A549 (cell line): ENCODE measurements around the gene STEAP1B. TPM values are rescaled to one million over a fixed set of nuclear protein-coding genes. Genes with fewer than 3 reads are reported as not detected.

ENCODE experiments used
- ATAC-seq, 2 experiments: fragments of 200-7000 bp in 1 of 2; fragments of >200 bp in 1 of 2; cut with Nextera tagmentation in 1 of 2; cut with Tn5 transposase in 1 of 2; 3 replicates each; pipeline versions ENCODE4 v1.8.0 to v1.9.1; 2018 to 2020; ENCODE audit warnings: mild to moderate bottlenecking in 1 of 2, moderate library complexity in 1 of 2
- CTCF ChIA-PET: fragments of 300-600 bp; sonication (Branson Sonifier 250); formaldehyde crosslinking; extraction: SDS; loops from one replicate; lab custom pipeline; 2021; ENCODE audit warnings: antibody characterized with exemption, inconsistent platforms; lab: Yijun Ruan, JAX
- POLR2A ChIA-PET: fragments of 350-600 bp; formaldehyde crosslinking; extraction: SDS; loops from one replicate; lab custom pipeline; 2021; ENCODE audit warnings: antibody characterized with exemption, inconsistent platforms; lab: Yijun Ruan, JAX
- DNase-seq, 2 experiments: peaks; one replicate each; pipeline versions ENCODE4 v3.0.0 to v3.0.0-alpha.2; 2011 to 2016; ENCODE audit warnings: low read depth in 1 of 2, low spot score in 1 of 2
- FAIRE-seq: peaks from 2 replicates; lab custom pipeline; 2011; peaks lifted over from hg19 to GRCh38; lab: Jason Lieb, UNC
- H3K27ac ChIP-seq, 2 experiments: fragments of >200 bp; sonication (Bioruptor Twin); formaldehyde crosslinking; 3 replicates each; pipeline ENCODE4 v1.5.1; 2016 to 2017
- H3K4me1 ChIP-seq: fragments of >200 bp; sonication (Bioruptor Twin); formaldehyde crosslinking; 3 replicates; pipeline ENCODE4 v1.6.1; 2016
- H3K4me2 ChIP-seq: fragments of >200 bp; sonication (Bioruptor Twin); formaldehyde crosslinking; 3 replicates; pipeline ENCODE4 v1.6.1; 2016
- H3K4me3 ChIP-seq: fragments of >200 bp; sonication (Bioruptor Twin); formaldehyde crosslinking; 3 replicates; pipeline ENCODE4 v1.5.1; 2016
- H3K9me3 ChIP-seq: fragments of >200 bp; sonication (Bioruptor Twin); formaldehyde crosslinking; 3 replicates; pipeline ENCODE4 v1.6.1; 2016
- ATOH8 ChIP-seq: fragments of 250-450 bp; sonication (Bioruptor Pico); IDR thresholded peaks from 2 replicates; pipeline ENCODE4 v1.5.0; 2020; ENCODE audit warnings: low read depth, mild to moderate bottlenecking, moderate library complexity
- CEBPB ChIP-seq, 2 experiments: fragments of >200 bp in 1 of 2; sonication (Bioruptor Twin) in 1 of 2; formaldehyde crosslinking in 1 of 2; IDR thresholded peaks; 2 replicates each; pipeline ENCODE4 v1.6.1; 2012 to 2016
- CHD2 ChIP-seq: fragments of 150-350 bp; IDR thresholded peaks from 2 replicates; pipeline ENCODE4 v1.6.1; 2014; ENCODE audit warnings: low read length; ENCODE audit not compliant: partially characterized antibody
- CTCF ChIP-seq: fragments of >200 bp; sonication (Bioruptor Twin); formaldehyde crosslinking; IDR thresholded peaks from 3 replicates; pipeline ENCODE4 v1.5.1; 2016
- EHMT2 ChIP-seq: fragments of 200-600 bp; sonication (generic); IDR thresholded peaks from 2 replicates; pipeline ENCODE4 v1.6.1; 2016; ENCODE audit warnings: antibody characterized with exemption, low read depth, mild to moderate bottlenecking, moderate library complexity
- FOSL2 ChIP-seq, 2 experiments: fragments of 450-650 bp in 1 of 2; fragments of >200 bp in 1 of 2; sonication (Bioruptor Twin) in 1 of 2; formaldehyde crosslinking; IDR thresholded peaks; 2 replicates each; pipeline versions ENCODE4 v1.5.0 to v1.6.1; 2016 to 2020; ENCODE audit warnings: mild to moderate bottlenecking in 1 of 2, moderate library complexity in 1 of 2
- HDAC2 ChIP-seq: fragments of 200-600 bp; sonication (generic); IDR thresholded peaks from 2 replicates; pipeline ENCODE4 v1.6.1; 2016
- HOXB13 ChIP-seq: fragments of 250-450 bp; sonication (Bioruptor Pico); IDR thresholded peaks from 2 replicates; pipeline ENCODE4 v1.5.0; 2020; ENCODE audit warnings: low read depth, mild to moderate bottlenecking, moderate library complexity
- HOXB5 ChIP-seq: fragments of 250-450 bp; sonication (Bioruptor Pico); IDR thresholded peaks from 2 replicates; pipeline ENCODE4 v1.5.0; 2020; ENCODE audit warnings: mild to moderate bottlenecking, moderate library complexity
- MYC ChIP-seq: IDR thresholded peaks from 2 replicates; pipeline ENCODE4 v1.6.1; 2012; ENCODE audit warnings: mild to moderate bottlenecking, inconsistent platforms, low read length, improper control_type of control experiment, borderline replicate concordance
- NPAS2 ChIP-seq: fragments of 250-450 bp; sonication (Bioruptor Pico); IDR thresholded peaks from 2 replicates; pipeline ENCODE4 v1.8.0; 2022; ENCODE audit warnings: mild to moderate bottlenecking, moderate library complexity, borderline replicate concordance
- POLR2A ChIP-seq: IDR thresholded peaks from 2 replicates; pipeline ENCODE4 v1.6.1; 2012; ENCODE audit warnings: mild to moderate bottlenecking, low read length
- RARB ChIP-seq: fragments of 250-450 bp; sonication (Bioruptor Pico); IDR thresholded peaks from 2 replicates; pipeline ENCODE4 v1.8.0; 2021; ENCODE audit warnings: mild to moderate bottlenecking, moderate library complexity
- RCOR1 ChIP-seq: fragments of 150-350 bp; IDR thresholded peaks from 2 replicates; pipeline ENCODE4 v1.6.1; 2014; ENCODE audit warnings: antibody characterized with exemption, low read length, low read depth
- RNF2 ChIP-seq: fragments of 200-600 bp; sonication (generic); IDR thresholded peaks from 2 replicates; pipeline ENCODE4 v1.6.1; 2016; ENCODE audit warnings: low read depth, mild to moderate bottlenecking, antibody characterized with exemption, moderate library complexity, borderline replicate concordance
- ZC3H11A ChIP-seq: fragments of 450-650 bp; IDR thresholded peaks from 2 replicates; pipeline ENCODE4 v1.6.1; 2014; ENCODE audit warnings: antibody characterized with exemption, mild to moderate bottlenecking
- ZNF302 ChIP-seq: fragments of 250-450 bp; sonication (Bioruptor Pico); IDR thresholded peaks from 2 replicates; pipeline ENCODE4 v1.9.0; 2021; ENCODE audit warnings: inconsistent platforms, mild to moderate bottlenecking, moderate library complexity
- ZSCAN20 ChIP-seq: fragments of 250-450 bp; sonication (Bioruptor Pico); IDR thresholded peaks from 2 replicates; pipeline ENCODE4 v1.8.0; 2022; ENCODE audit warnings: mild to moderate bottlenecking, moderate library complexity
- whole genome bisulfite sequencing: methylation state at CpG from one replicate; pipeline ENCODE4 v1.1.6; 2017; ENCODE audit errors: missing lambda C conversion rate; 5-methylcytosine and 5-hydroxymethylcytosine counted together
- polyA plus RNA-seq, 4 experiments: library from polyadenylated mRNA; depleted of rRNA in 3 of 4; stranded (reverse); fragments of >200 nt; fragmentation: RNase III in 1 of 4; extraction: RNeasy Plus Mini Kit Qiagen cat#74134 plus additional on column Dnase treatment in 1 of 4; gene quantifications; 2 replicates in 3 of 4; 3 replicates in 1 of 4; pipeline ENCODE4 v1.2.3, GENCODE V29; 2011 to 2017
- TF ChIP-seq, protein P1 (sequence below): fragments of 200-600 bp; sonication (generic); IDR thresholded peaks from 2 replicates; pipeline ENCODE4 v1.6.1; 2016; ENCODE audit warnings: antibody characterized with exemption, mild to moderate bottlenecking, moderate library complexity

Gene STEAP1B
- polyA plus RNA-seq, 2 of the 4 experiments (the other 2 are of a cell fraction), result 0.08 to 0.22 TPM

- Histone ChIP-seq H3K27ac (no peak overlapping the region), H3K4me3 (no peak overlapping the region), H3K4me2 (no peak overlapping the region), H3K4me1 (no peaks in the 10 kb centered on the region), H3K9me3 (no peaks in the 10 kb centered on the region)
- TF ChIP-seq ZC3H11A (no peak), EHMT2 (no peak), MYC (no peak), ZSCAN20 (CRISPR knock-in tag) (no peak)
- no peak for FAIRE-seq
- ChIA-PET CTCF (no interaction called here), POLR2A (no interaction called here)
- no peak for ATAC-seq
- WGBS, result 28% methylated on average over 2 of the region's 2 CpGs
- no peak for DNase-seq
These were observed 122.3 kb downstream of the STEAP1B start for GRCh38 chr7:22377703-22378102.

DNA sequence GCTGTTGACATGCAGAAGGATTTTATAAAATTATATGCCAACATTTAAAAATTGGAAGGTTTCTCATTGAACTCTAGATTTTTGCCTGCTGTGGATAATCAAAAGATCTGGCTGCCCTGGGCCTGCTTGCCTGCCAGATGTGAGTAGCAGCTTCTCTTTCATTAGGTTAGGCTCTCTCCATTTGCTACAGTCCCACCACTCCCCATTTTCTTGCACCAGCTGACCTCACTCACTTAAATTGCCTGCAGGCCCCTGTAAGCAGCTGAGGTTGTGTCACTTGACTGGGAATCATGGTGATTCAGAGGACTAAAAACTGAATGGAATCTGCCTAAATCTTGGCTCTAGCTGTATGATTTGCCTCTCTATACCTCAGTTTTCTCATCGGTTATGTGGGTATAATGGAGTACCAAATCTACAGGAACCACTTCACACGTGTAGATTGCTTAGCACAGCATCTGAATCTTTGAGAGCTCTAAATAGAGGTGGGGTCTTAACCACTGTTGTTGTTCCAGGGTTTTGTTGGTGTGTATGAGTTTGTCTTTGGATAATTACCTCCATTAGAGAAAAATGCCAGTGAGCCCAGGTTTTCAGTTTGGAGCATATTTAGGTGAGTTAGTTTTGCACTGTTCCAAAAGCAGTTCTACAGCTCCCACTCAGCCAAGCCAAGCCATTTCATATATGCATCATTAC lies 124.5 kb downstream of the STEAP1B start:
- TF ChIP-seq HOXB5 (CRISPR knock-in tag) (no peak), RNF2 (no peak), HDAC2 (no peak), ZNF302 (CRISPR knock-in tag) (no peak), ATOH8 (CRISPR knock-in tag) (no peak), CEBPB (IDR thresholded peaks at IDR 0.05) (no peak), NPAS2 (CRISPR knock-in tag) (no peak), CHD2 (no peak), RCOR1 (no peak), POLR2A (no peak), FOSL2 (IDR thresholded peaks at IDR 0.05) (no peak), FOSL2 (CRISPR knock-in tag; IDR thresholded peaks at IDR 0.05) (no peak), RARB (CRISPR knock-in tag) (no peak), CTCF (no peak), HOXB13 (no peak)
- TF ChIP-seq, protein P1, sequence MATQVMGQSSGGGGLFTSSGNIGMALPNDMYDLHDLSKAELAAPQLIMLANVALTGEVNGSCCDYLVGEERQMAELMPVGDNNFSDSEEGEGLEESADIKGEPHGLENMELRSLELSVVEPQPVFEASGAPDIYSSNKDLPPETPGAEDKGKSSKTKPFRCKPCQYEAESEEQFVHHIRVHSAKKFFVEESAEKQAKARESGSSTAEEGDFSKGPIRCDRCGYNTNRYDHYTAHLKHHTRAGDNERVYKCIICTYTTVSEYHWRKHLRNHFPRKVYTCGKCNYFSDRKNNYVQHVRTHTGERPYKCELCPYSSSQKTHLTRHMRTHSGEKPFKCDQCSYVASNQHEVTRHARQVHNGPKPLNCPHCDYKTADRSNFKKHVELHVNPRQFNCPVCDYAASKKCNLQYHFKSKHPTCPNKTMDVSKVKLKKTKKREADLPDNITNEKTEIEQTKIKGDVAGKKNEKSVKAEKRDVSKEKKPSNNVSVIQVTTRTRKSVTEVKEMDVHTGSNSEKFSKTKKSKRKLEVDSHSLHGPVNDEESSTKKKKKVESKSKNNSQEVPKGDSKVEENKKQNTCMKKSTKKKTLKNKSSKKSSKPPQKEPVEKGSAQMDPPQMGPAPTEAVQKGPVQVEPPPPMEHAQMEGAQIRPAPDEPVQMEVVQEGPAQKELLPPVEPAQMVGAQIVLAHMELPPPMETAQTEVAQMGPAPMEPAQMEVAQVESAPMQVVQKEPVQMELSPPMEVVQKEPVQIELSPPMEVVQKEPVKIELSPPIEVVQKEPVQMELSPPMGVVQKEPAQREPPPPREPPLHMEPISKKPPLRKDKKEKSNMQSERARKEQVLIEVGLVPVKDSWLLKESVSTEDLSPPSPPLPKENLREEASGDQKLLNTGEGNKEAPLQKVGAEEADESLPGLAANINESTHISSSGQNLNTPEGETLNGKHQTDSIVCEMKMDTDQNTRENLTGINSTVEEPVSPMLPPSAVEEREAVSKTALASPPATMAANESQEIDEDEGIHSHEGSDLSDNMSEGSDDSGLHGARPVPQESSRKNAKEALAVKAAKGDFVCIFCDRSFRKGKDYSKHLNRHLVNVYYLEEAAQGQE, result no peak
- DNase-seq (no peak), ATAC-seq (no peak), FAIRE-seq (no peak)
- no peaks in the 10 kb centered on the region for H3K9me3 ChIP-seq
- no peak overlapping the region for H3K4me2 ChIP-seq
- WGBS, result 33% methylated on average over 2 of the region's 2 CpGs
- no peak overlapping the region for H3K4me3 ChIP-seq
- no peak overlapping the region for H3K27ac ChIP-seq
- ChIA-PET POLR2A (no interaction called here), CTCF (interaction anchor here (0.8 to 1.0 kb wide), 2 partner anchors 8 to 1165 kb away, joined by 3 read pairs; no protein-coding TSS in a partner anchor)
- no peaks in the 10 kb centered on the region for H3K4me1 ChIP-seq
